Dermis blood vessel endothelial cell (primary cell): ENCODE data around the gene PDZRN4. TPM values are rescaled to one million over a fixed set of nuclear protein-coding genes. Genes with fewer than 3 reads are reported as not detected.
"Not testable (repeated sequence)": the region's sequence is repeated elsewhere in the genome, so short reads cannot be mapped to it uniquely, and the experiment has no call there.

Experiments
- DNase-seq: peaks from one replicate; pipeline ENCODE4 v3.0.0; 2010
- total RNA-seq: library from RNA; depleted of rRNA; stranded (reverse); fragments of >200 nt; gene quantifications from 2 replicates; pipeline ENCODE4 v1.2.3, GENCODE V29; 2014

Gene PDZRN4
- total RNA-seq, 1 donor from 2014 or later: not detected

- DNase-seq: no peak
These were observed 385.3 kb downstream of the PDZRN4 start for GRCh38 chr12:41573445-41573844.

- no peak for DNase-seq
These were observed 388.8 kb downstream of the PDZRN4 start for GRCh38 chr12:41576925-41577324.

GRCh38 chr12:41577995-41578394, 389.9 kb downstream of the PDZRN4 start:
- no peak for DNase-seq

GRCh38 chr12:41585784-41586183, 397.7 kb downstream of the PDZRN4 start:
- no peak for DNase-seq

GRCh38 chr12:41587574-41587973, 399.5 kb downstream of the PDZRN4 start:
- DNase-seq: no peak

GRCh38 chr12:41589878-41590277, 401.8 kb downstream of the PDZRN4 start:
- DNase-seq: no peak

GRCh38 chr12:41596190-41596589, 408.1 kb downstream of the PDZRN4 start:
- no peak for DNase-seq

GRCh38 chr12:41604830-41605229, 416.7 kb downstream of the PDZRN4 start:
- DNase-seq: no peak

GRCh38 chr12:41605545-41606305, 417.6 kb downstream of the PDZRN4 start:
- DNase-seq: no peak

GRCh38 chr12:41606468-41607445, 418.6 kb downstream of the PDZRN4 start:
- DNase-seq: no peak

- DNase-seq: no peak
These were observed 424.9 kb downstream of the PDZRN4 start for GRCh38 chr12:41612892-41613557.

GRCh38 chr12:41615174-41615573, 427.1 kb downstream of the PDZRN4 start:
- DNase-seq: not testable (repeated sequence)

- no peak for DNase-seq
These were observed 431.6 kb downstream of the PDZRN4 start for GRCh38 chr12:41619705-41620104.

GRCh38 chr12:41621291-41621690, 433.2 kb downstream of the PDZRN4 start:
- no peak for DNase-seq
